ENCODE measurements around the gene PRKG1.

DNA sequence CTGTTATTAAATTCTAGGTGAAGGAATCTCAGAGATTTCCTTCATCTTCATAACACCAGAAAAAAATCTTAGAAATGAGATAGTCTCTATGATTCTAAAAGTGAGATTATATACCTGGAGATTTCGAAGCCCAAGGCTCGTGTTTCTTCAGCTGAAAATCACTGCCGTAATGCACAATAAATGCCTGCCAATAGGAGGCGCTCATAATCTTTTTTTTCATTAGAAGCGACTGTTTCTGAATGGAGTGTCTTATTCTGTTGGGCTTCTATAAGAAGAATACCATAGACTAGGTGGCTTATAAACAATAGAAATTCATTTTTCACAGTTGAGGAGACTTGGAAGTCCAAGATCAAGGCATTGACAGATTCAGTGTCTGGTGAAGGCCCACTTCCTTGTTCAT, 294.7 kb downstream of the PRKG1 start:
- TF ChIP-seq, protein P1, sequence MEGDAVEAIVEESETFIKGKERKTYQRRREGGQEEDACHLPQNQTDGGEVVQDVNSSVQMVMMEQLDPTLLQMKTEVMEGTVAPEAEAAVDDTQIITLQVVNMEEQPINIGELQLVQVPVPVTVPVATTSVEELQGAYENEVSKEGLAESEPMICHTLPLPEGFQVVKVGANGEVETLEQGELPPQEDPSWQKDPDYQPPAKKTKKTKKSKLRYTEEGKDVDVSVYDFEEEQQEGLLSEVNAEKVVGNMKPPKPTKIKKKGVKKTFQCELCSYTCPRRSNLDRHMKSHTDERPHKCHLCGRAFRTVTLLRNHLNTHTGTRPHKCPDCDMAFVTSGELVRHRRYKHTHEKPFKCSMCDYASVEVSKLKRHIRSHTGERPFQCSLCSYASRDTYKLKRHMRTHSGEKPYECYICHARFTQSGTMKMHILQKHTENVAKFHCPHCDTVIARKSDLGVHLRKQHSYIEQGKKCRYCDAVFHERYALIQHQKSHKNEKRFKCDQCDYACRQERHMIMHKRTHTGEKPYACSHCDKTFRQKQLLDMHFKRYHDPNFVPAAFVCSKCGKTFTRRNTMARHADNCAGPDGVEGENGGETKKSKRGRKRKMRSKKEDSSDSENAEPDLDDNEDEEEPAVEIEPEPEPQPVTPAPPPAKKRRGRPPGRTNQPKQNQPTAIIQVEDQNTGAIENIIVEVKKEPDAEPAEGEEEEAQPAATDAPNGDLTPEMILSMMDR (IDR thresholded peaks at IDR 0.05; ENCODE audit: low read depth, low read length, missing input control) = no peak
- TF ChIP-seq NR2F2 (IDR thresholded peaks at IDR 0.05) (no peak), GABPA (IDR thresholded peaks at IDR 0.05 in 1 of 2, conservative IDR thresholded peaks at IDR 0.05 in 1 of 2) (no peak), RAD21 (IDR thresholded peaks at IDR 0.05) (no peak)
